Liver (tissue), 9 donors: ENCODE measurements around the gene RIMKLB. TPM values are rescaled to one million over a fixed set of nuclear protein-coding genes. Genes with fewer than 3 reads are reported as not detected.

ENCODE experiments used
- DNase-seq: peaks from one replicate; pipeline ENCODE4 v3.0.0-alpha.2; 2017; ENCODE audit warnings: low spot score
- H3K27ac ChIP-seq, 2 donors: one replicate each; pipeline ENCODE4 v1.7.0; 2013; ENCODE audit warnings: inconsistent platforms in 2 of 2, low read length in 2 of 2, control low read depth in 1 of 2, low read depth in 1 of 2, mild to moderate bottlenecking in 1 of 2
- H3K27me3 ChIP-seq, 4 donors: one replicate each; pipeline versions ENCODE4 v1.6.1 to v1.7.0; 2013; ENCODE audit warnings: low read length in 3 of 4, inconsistent platforms in 1 of 4, mild to moderate bottlenecking in 1 of 4, moderate library complexity in 1 of 4; ENCODE audit not compliant: control insufficient read depth in 4 of 4, insufficient read depth in 4 of 4
- H3K36me3 ChIP-seq, 4 donors: one replicate each; pipeline versions ENCODE4 v1.6.1 to v1.7.0; 2013; ENCODE audit warnings: low read length in 3 of 4, mild to moderate bottlenecking in 3 of 4, low read depth in 1 of 4, moderate library complexity in 1 of 4; ENCODE audit not compliant: control insufficient read depth in 4 of 4, insufficient read depth in 3 of 4
- H3K4me1 ChIP-seq, 4 donors: one replicate each; pipeline versions ENCODE4 v1.6.1 to v1.7.0; 2013; ENCODE audit warnings: low read length in 3 of 4, mild to moderate bottlenecking in 3 of 4, moderate library complexity in 1 of 4; ENCODE audit not compliant: control insufficient read depth in 4 of 4, insufficient read depth in 4 of 4
- H3K4me3 ChIP-seq, 3 donors: one replicate each; pipeline versions ENCODE4 v1.6.1 to v1.7.0; 2013; ENCODE audit warnings: low read length in 3 of 3, control low read depth in 1 of 3, low read depth in 1 of 3, mild to moderate bottlenecking in 1 of 3
- H3K9ac ChIP-seq, 2 donors: one replicate each; pipeline ENCODE4 v1.7.0; 2013; ENCODE audit warnings: low read length in 2 of 2, mild to moderate bottlenecking in 2 of 2, moderate library complexity in 2 of 2, control low read depth in 1 of 2, low read depth in 1 of 2
- H3K9me3 ChIP-seq, 4 donors: one replicate each; pipeline versions ENCODE4 v1.6.1 to v1.7.0; 2013; ENCODE audit warnings: low read length in 3 of 4; ENCODE audit not compliant: control insufficient read depth in 4 of 4
- EGR1 ChIP-seq, 2 donors: IDR thresholded peaks; 2 replicates each; pipeline ENCODE4 v1.6.1; 2016 to 2018; ENCODE audit warnings: antibody characterized with exemption in 2 of 2, low read depth in 2 of 2
- FOXA2 ChIP-seq: IDR thresholded peaks from 2 replicates; pipeline ENCODE4 v1.6.1; 2016; ENCODE audit warnings: antibody characterized with exemption
- GABPA ChIP-seq, 2 donors: IDR thresholded peaks in 1 of 2; conservative IDR thresholded peaks in 1 of 2; 2 replicates each; pipeline ENCODE4 v1.6.1; 2016; ENCODE audit warnings: antibody characterized with exemption in 2 of 2, mild to moderate bottlenecking in 1 of 2, moderate library complexity in 1 of 2
- HNF4A ChIP-seq, 2 donors: conservative IDR thresholded peaks; 2 replicates each; pipeline ENCODE4 v1.6.1; 2016; ENCODE audit warnings: antibody characterized with exemption in 2 of 2, mild to moderate bottlenecking in 2 of 2
- HNF4G ChIP-seq: IDR thresholded peaks from 2 replicates; pipeline ENCODE4 v1.6.1; 2016; ENCODE audit warnings: antibody characterized with exemption
- JUND ChIP-seq, 2 donors: IDR thresholded peaks; 2 replicates each; pipeline ENCODE4 v1.6.1; 2016; ENCODE audit warnings: antibody characterized with exemption in 2 of 2
- NR2F2 ChIP-seq: IDR thresholded peaks from 2 replicates; pipeline ENCODE4 v1.6.1; 2016; ENCODE audit warnings: antibody characterized with exemption
- RAD21 ChIP-seq, 2 donors: IDR thresholded peaks; 2 replicates each; pipeline ENCODE4 v1.6.1; 2016; ENCODE audit warnings: antibody characterized with exemption in 2 of 2, mild to moderate bottlenecking in 2 of 2
- RXRA ChIP-seq, 2 donors: IDR thresholded peaks; 2 replicates each; pipeline ENCODE4 v1.6.1; 2017 to 2018; ENCODE audit warnings: antibody characterized with exemption in 2 of 2, mild to moderate bottlenecking in 1 of 2
- SP1 ChIP-seq: IDR thresholded peaks from 2 replicates; pipeline ENCODE4 v1.6.1; 2018; ENCODE audit warnings: antibody characterized with exemption, mild to moderate bottlenecking
- TAF1 ChIP-seq: conservative IDR thresholded peaks from 2 replicates; pipeline ENCODE4 v1.6.1; 2016; ENCODE audit warnings: antibody characterized with exemption, mild to moderate bottlenecking
- YY1 ChIP-seq: IDR thresholded peaks from 2 replicates; pipeline ENCODE4 v1.6.1; 2016; ENCODE audit warnings: antibody characterized with exemption, mild to moderate bottlenecking
- WGBS: extraction: QIAGEN DNeasy Blood & Tissue Kit; methylation state at CpG from one replicate; pipeline ENCODE4 v1.1.7; 2013; 5-methylcytosine and 5-hydroxymethylcytosine counted together
- polyA plus RNA-seq, 2 donors: library from polyadenylated mRNA; stranded (reverse) in 1 of 2; unstranded in 1 of 2; fragments of 200-250 nt in 1 of 2; fragments of >200 nt in 1 of 2; fragmentation: Nextera tagmentation in 1 of 2; extraction: Ambion mirVana in 1 of 2; gene quantifications; one replicate each; pipeline versions ENCODE4 v1.2.1 to v1.2.3, GENCODE V29; 2013 to 2015
- total RNA-seq, 2 donors: library from RNA; depleted of rRNA; stranded (reverse); fragments of >200 nt; gene quantifications; one replicate each; pipeline ENCODE4 v1.2.3, GENCODE V29; 2014
- TF ChIP-seq, protein P1 (sequence below): IDR thresholded peaks from 2 replicates; pipeline ENCODE4 v1.6.1; 2016; ENCODE audit warnings: antibody characterized with exemption, mild to moderate bottlenecking
- TF ChIP-seq, protein P2 (sequence below): fragments of 150-350 bp; IDR thresholded peaks from 2 replicates; pipeline ENCODE4 v1.5.1; 2017; ENCODE audit warnings: improper control_type of control experiment, low read depth, low read length; ENCODE audit not compliant: missing input control
- TF ChIP-seq, protein P3 (sequence below): IDR thresholded peaks from 2 replicates; pipeline ENCODE4 v1.6.1; 2016; ENCODE audit warnings: antibody characterized with exemption
- TF ChIP-seq, protein P4 (sequence below): IDR thresholded peaks from 2 replicates; pipeline ENCODE4 v1.6.1; 2016; ENCODE audit warnings: antibody characterized with exemption
- TF ChIP-seq, protein P5 (sequence below): IDR thresholded peaks from 2 replicates; pipeline ENCODE4 v1.6.1; 2016; ENCODE audit warnings: antibody characterized with exemption
- donor health status: healthy.
- donor health status: healthy.
- donor health status: healthy.
- donor health status: healthy.
- donor health status: healthy.

RIMKLB gene
- total and polyA plus RNA-seq, 4 donors, result 1.6 to 9.5 (median 3.8) TPM

DNA sequence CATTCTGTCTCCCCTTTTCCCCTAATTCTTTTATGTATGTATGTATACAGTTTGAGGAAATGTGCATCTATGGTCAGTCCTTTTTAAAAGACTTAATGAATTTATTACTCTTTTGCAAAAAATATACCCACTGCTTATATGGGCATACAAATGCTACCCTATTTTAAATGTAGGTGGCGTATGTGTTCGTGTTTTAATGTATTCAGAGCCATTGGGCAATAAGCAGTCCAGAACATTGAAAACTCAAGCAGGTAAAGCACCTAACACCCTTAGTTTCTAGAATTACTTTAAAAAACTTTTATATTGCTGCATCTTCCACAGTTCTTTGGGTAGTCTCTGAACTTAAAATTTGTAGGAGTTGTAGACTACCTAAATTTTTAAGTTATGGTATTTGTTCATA lies 82.1 kb downstream of the RIMKLB start:
- no peak overlapping the region for H3K9ac ChIP-seq
- no peak overlapping the region for H3K4me3 ChIP-seq
- H3K36me3 ChIP-seq, result no peaks in the 10 kb centered on the region
- 86% methylated on average over 2 of the region's 2 CpGs for WGBS
- TF ChIP-seq EGR1 (IDR thresholded peaks at IDR 0.05; ENCODE audit: low read depth in 2 of 2) (no peak), JUND (IDR thresholded peaks at IDR 0.05) (no peak), RXRA (IDR thresholded peaks at IDR 0.05) (no peak), SP1 (no peak)
- TF ChIP-seq, protein P1, sequence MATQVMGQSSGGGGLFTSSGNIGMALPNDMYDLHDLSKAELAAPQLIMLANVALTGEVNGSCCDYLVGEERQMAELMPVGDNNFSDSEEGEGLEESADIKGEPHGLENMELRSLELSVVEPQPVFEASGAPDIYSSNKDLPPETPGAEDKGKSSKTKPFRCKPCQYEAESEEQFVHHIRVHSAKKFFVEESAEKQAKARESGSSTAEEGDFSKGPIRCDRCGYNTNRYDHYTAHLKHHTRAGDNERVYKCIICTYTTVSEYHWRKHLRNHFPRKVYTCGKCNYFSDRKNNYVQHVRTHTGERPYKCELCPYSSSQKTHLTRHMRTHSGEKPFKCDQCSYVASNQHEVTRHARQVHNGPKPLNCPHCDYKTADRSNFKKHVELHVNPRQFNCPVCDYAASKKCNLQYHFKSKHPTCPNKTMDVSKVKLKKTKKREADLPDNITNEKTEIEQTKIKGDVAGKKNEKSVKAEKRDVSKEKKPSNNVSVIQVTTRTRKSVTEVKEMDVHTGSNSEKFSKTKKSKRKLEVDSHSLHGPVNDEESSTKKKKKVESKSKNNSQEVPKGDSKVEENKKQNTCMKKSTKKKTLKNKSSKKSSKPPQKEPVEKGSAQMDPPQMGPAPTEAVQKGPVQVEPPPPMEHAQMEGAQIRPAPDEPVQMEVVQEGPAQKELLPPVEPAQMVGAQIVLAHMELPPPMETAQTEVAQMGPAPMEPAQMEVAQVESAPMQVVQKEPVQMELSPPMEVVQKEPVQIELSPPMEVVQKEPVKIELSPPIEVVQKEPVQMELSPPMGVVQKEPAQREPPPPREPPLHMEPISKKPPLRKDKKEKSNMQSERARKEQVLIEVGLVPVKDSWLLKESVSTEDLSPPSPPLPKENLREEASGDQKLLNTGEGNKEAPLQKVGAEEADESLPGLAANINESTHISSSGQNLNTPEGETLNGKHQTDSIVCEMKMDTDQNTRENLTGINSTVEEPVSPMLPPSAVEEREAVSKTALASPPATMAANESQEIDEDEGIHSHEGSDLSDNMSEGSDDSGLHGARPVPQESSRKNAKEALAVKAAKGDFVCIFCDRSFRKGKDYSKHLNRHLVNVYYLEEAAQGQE, result no peak
- TF ChIP-seq, protein P2, sequence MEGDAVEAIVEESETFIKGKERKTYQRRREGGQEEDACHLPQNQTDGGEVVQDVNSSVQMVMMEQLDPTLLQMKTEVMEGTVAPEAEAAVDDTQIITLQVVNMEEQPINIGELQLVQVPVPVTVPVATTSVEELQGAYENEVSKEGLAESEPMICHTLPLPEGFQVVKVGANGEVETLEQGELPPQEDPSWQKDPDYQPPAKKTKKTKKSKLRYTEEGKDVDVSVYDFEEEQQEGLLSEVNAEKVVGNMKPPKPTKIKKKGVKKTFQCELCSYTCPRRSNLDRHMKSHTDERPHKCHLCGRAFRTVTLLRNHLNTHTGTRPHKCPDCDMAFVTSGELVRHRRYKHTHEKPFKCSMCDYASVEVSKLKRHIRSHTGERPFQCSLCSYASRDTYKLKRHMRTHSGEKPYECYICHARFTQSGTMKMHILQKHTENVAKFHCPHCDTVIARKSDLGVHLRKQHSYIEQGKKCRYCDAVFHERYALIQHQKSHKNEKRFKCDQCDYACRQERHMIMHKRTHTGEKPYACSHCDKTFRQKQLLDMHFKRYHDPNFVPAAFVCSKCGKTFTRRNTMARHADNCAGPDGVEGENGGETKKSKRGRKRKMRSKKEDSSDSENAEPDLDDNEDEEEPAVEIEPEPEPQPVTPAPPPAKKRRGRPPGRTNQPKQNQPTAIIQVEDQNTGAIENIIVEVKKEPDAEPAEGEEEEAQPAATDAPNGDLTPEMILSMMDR, result no peak
- no peaks in the 10 kb centered on the region for H3K4me1 ChIP-seq
- no peak overlapping the region for H3K27ac ChIP-seq
- H3K9me3 ChIP-seq, result no peaks in the 10 kb centered on the region
- no peaks in the 10 kb centered on the region for H3K27me3 ChIP-seq
- DNase-seq, result no peak

DNA sequence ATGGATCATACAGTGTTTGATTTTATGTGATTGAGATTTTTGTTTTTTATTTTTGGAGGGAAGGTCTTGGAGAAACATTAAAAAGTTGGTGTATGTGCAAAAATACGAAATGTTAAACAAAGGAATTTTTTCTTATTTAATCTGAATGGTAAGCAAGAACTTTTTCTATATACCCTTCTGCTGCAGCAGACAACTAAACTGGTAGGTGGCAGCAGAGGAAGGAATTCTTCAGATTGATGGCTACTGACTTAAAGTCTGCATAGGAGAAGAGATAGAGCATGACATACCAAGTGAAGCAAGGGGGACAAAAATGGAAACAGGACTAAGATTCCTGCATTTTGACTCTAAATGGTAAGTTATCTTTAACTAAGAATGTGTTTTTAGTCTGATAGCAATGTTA lies 82.6 kb downstream of the RIMKLB start:
- H3K9ac ChIP-seq, result no peak overlapping the region
- 80% methylated on average over 1 of the region's 1 CpG for WGBS
- TF ChIP-seq RXRA (IDR thresholded peaks at IDR 0.05), result no peak
- TF ChIP-seq, protein P3, sequence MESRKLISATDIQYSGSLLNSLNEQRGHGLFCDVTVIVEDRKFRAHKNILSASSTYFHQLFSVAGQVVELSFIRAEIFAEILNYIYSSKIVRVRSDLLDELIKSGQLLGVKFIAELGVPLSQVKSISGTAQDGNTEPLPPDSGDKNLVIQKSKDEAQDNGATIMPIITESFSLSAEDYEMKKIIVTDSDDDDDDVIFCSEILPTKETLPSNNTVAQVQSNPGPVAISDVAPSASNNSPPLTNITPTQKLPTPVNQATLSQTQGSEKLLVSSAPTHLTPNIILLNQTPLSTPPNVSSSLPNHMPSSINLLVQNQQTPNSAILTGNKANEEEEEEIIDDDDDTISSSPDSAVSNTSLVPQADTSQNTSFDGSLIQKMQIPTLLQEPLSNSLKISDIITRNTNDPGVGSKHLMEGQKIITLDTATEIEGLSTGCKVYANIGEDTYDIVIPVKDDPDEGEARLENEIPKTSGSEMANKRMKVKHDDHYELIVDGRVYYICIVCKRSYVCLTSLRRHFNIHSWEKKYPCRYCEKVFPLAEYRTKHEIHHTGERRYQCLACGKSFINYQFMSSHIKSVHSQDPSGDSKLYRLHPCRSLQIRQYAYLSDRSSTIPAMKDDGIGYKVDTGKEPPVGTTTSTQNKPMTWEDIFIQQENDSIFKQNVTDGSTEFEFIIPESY, result no peak
- TF ChIP-seq YY1, result no peak
- TF ChIP-seq TAF1, result no peak
- no peak for TF ChIP-seq NR2F2
- TF ChIP-seq HNF4G, result no peak
- no peak for TF ChIP-seq GABPA (IDR thresholded peaks at IDR 0.05 in 1 of 2, conservative IDR thresholded peaks at IDR 0.05 in 1 of 2)
- peak; percentile 54 to 57 for TF ChIP-seq RAD21 (IDR thresholded peaks at IDR 0.05)
- no peak for TF ChIP-seq FOXA2
- TF ChIP-seq, protein P4, sequence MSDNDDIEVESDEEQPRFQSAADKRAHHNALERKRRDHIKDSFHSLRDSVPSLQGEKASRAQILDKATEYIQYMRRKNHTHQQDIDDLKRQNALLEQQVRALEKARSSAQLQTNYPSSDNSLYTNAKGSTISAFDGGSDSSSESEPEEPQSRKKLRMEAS, result no peak
- TF ChIP-seq HNF4A (conservative IDR thresholded peaks at IDR 0.05), result no peak
- TF ChIP-seq, protein P2, result peak; percentile 29
- no peak for TF ChIP-seq EGR1 (IDR thresholded peaks at IDR 0.05; ENCODE audit: low read depth in 2 of 2)
- TF ChIP-seq, protein P1, result no peak
- TF ChIP-seq, protein P5, sequence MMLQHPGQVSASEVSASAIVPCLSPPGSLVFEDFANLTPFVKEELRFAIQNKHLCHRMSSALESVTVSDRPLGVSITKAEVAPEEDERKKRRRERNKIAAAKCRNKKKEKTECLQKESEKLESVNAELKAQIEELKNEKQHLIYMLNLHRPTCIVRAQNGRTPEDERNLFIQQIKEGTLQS, result no peak
- no peaks in the 10 kb centered on the region for H3K9me3 ChIP-seq
- no peak for DNase-seq
- no peak overlapping the region for H3K27ac ChIP-seq
- H3K4me3 ChIP-seq, result no peak overlapping the region
- H3K36me3 ChIP-seq, result no peaks in the 10 kb centered on the region
- no peaks in the 10 kb centered on the region for H3K27me3 ChIP-seq
- H3K4me1 ChIP-seq, result no peaks in the 10 kb centered on the region
